K562 (cell line): ENCODE measurements around the gene ZBTB20.

Experiments
- JUN ChIP-seq, 2 experiments: sonication (generic) in 1 of 2; formaldehyde crosslinking in 1 of 2; IDR thresholded peaks; 2 replicates each; pipeline versions ENCODE4 v1.6.1 to v1.8.0; 2012 to 2022; ENCODE audit warnings: borderline replicate concordance in 2 of 2, mild to moderate bottlenecking in 2 of 2, improper control_type of control experiment in 1 of 2, low read depth in 1 of 2, low read length in 1 of 2, missing genetic modification reagents in 1 of 2
- MTA1 ChIP-seq: fragments of 450-650 bp; IDR thresholded peaks from 2 replicates; pipeline ENCODE4 v1.6.1; 2017; ENCODE audit warnings: borderline replicate concordance
- MYC ChIP-seq, 2 experiments: fragments of 250-450 bp in 1 of 2; sonication (Bioruptor Pico) in 1 of 2; IDR thresholded peaks; 2 replicates each; pipeline versions ENCODE4 v1.5.1 to v1.6.1; 2012 to 2021; ENCODE audit warnings: low read depth in 2 of 2, borderline replicate concordance in 1 of 2, improper control_type of control experiment in 1 of 2, low read length in 1 of 2, mild to moderate bottlenecking in 1 of 2, moderate library complexity in 1 of 2

GRCh38 chr3:114293838-114294535 lies 853.1 kb downstream of the ZBTB20 start, which contains the start of gene TIGIT:
- no peak for TF ChIP-seq MYC (IDR thresholded peaks at IDR 0.05; ENCODE audit: low read depth, low read length)
- TF ChIP-seq MYC (CRISPR knock-in tag; IDR thresholded peaks at IDR 0.05; ENCODE audit: borderline replicate concordance, low read depth), result no peak
- TF ChIP-seq JUN (IDR thresholded peaks at IDR 0.05; ENCODE audit: borderline replicate concordance, low read depth, low read length), result no peak
- no peak for TF ChIP-seq JUN (CRISPR knock-in tag; IDR thresholded peaks at IDR 0.05; ENCODE audit: borderline replicate concordance)
- no peak for TF ChIP-seq MTA1
